ENCODE data around the gene TULP3.
A peak's percentile ranks its signal among the peaks of the same experiment; 100 is the strongest.

Gene TULP3

DNA sequence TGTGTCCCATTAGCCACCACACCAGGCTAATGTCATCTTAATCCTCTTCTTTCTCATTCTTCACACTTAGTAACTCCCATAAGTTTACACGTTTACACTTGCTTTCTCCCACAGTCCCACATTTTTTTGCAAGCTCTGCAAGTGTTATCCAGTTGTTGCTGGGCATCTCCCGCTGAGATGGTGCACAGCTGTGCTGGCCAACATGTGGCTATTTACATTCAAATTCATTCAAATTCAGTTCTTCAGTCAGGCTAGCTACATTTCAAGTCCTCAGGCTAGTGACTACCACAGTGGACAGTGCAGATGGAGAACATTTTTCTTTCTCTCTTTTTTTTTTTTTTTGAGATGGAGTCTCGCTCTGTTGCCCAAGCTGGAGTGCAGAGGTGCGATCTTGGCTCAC lies 58.7 kb downstream of the TULP3 start:
- TF ChIP-seq, protein P1, sequence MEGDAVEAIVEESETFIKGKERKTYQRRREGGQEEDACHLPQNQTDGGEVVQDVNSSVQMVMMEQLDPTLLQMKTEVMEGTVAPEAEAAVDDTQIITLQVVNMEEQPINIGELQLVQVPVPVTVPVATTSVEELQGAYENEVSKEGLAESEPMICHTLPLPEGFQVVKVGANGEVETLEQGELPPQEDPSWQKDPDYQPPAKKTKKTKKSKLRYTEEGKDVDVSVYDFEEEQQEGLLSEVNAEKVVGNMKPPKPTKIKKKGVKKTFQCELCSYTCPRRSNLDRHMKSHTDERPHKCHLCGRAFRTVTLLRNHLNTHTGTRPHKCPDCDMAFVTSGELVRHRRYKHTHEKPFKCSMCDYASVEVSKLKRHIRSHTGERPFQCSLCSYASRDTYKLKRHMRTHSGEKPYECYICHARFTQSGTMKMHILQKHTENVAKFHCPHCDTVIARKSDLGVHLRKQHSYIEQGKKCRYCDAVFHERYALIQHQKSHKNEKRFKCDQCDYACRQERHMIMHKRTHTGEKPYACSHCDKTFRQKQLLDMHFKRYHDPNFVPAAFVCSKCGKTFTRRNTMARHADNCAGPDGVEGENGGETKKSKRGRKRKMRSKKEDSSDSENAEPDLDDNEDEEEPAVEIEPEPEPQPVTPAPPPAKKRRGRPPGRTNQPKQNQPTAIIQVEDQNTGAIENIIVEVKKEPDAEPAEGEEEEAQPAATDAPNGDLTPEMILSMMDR (IDR thresholded peaks at IDR 0.05; ENCODE audit: low read depth, low read length) = no peak
- in situ Hi-C loops (cut with HindIII; ENCODE audit: low sequenced_read_pairs) = no loop called here

DNA sequence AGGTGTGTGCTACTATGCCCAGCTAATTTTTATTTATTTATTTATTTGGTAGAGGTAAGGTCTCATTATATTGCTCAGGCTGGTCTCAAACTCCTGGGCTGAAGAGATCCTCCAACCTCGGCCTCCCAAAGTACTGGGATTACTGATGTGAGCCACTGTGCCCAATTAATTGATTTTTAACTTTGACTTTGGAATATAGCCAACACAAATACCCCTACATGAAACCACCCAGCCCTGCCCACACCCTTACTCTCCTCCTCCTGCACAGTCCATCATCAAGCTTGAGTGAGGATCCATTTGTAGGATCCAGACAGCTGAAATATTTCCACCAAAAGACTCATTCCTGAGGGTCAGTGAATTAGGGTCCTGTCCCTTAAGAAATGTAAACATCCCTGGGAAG lies 65.2 kb downstream of the TULP3 start:
- in situ Hi-C loops (cut with HindIII; ENCODE audit: low sequenced_read_pairs) = no loop called here
- no peak for DNase-seq (ENCODE audit: low read depth, low spot score)
- TF ChIP-seq, protein P1 (IDR thresholded peaks at IDR 0.05; ENCODE audit: low read depth, low read length) = no peak
- no peak overlapping the region for H3K4me3 ChIP-seq (ENCODE audit: low read depth, low read length)

More for the DNA sequence above, 58.7 kb downstream of the TULP3 start:
- H3K4me3 ChIP-seq (ENCODE audit: low read depth, low read length) = no peak overlapping the region
- no peak for DNase-seq (ENCODE audit: low read depth, low spot score)

DNA sequence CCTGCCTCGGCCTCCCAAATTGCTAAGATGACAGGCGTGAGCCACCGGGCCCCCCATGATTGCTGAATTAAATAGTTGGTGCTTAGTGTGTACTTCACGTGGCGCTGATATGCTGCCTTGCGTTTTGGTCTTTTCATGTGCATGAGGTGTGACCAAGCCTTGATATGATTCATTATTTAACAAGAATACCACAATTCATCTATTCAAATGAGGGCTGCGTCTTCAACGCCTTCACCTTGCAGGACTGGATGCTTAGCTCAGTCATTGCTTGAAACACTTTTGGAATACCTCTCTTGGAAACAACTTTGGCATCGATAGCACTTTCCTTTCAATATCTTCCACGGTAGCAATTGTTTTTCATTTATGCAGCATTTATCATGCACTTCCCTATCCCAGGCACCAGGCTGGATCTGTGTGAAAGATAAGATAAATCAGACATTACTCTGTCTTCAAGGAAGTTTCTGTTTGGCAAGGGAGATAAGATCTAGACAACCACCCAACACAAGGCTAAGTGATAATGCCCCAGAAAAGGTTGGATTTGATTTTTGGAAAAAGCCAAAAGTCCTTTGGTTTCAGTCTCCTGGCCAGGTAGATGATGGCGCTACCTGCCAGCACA lies 67.2 kb downstream of the TULP3 start:
- H3K4me3 ChIP-seq (ENCODE audit: low read depth, low read length) = peak overlapping the region; percentile 58
- DNase-seq (ENCODE audit: low read depth, low spot score) = peak; percentile 17
- in situ Hi-C loops (cut with HindIII; ENCODE audit: low sequenced_read_pairs) = no loop called here
- TF ChIP-seq, protein P1 (IDR thresholded peaks at IDR 0.05; ENCODE audit: low read depth, low read length) = no peak

DNA sequence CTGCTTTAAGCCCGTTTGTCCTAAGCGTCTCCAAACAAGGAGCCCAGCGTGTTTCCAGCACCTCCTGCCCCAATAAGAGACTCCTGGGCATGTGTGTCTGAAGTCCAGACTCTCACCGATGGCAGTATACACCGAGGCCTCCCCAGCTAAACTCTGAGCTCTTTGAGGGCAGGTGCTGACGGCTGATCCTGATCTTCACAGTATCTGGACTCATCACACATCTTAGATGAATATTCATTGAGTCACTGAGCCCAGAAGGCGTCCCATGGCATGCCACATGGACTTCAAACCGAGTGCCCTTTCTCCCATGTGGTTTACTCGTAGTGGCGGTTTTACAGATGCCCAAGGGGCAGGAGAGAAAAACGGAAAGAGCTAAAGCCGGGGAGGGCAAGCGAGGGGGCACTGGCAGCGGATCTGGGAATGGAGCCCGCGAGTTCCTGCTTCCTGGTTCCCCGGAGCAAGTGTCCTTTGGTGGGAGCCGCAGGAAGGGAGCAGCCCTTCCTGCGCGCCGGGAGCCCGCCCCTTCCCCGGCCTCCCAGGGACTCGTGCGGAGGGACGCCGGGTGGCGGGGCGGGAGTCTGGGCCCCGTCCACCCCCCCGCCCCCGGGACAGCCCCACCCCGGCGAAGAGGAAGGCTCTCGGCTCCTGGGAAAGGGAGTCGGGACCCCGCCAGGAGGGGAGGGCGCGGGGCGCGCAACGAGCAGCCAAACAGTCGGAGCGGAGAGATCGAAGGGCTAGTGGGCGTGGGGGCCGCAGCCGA lies 67.9 kb downstream of the TULP3 start:
- in situ Hi-C loops (cut with HindIII; ENCODE audit: low sequenced_read_pairs) = no loop called here
- TF ChIP-seq, protein P1 (IDR thresholded peaks at IDR 0.05; ENCODE audit: low read depth, low read length) = no peak
- peak overlapping the region; percentile 58 for H3K4me3 ChIP-seq (ENCODE audit: low read depth, low read length)
- DNase-seq (ENCODE audit: low read depth, low spot score) = peak; percentile 71

DNA sequence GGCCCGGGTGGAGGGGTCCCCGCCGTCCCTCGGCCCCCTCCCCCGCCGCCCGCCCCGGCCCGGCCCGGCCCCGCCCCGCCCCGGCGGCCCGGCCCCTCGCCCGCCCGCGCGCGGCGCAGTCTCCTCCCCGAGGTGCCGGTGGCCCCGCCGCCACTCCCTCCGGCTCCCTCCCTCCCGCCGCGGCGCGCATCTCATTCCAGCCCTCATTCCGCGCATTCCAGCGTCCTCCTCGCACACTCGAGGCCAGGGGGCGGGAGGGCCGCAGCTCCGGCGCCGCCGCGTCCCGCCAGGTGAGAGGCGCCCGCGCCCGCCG lies 68.5 kb downstream of the TULP3 start, which contains the start of gene TEAD4:
TEAD4 (plus strand) TSS at position 206 of the 313 bp plus-strand sequence.
- TF ChIP-seq, protein P1 (IDR thresholded peaks at IDR 0.05; ENCODE audit: low read depth, low read length) = no peak
- H3K4me3 ChIP-seq (ENCODE audit: low read depth, low read length) = peak within 1 kb of the TSS; percentile 58
- DNase-seq (ENCODE audit: low read depth, low spot score) = peak; percentile 74
- in situ Hi-C loops (cut with HindIII; ENCODE audit: low sequenced_read_pairs) = no loop called here

DNA sequence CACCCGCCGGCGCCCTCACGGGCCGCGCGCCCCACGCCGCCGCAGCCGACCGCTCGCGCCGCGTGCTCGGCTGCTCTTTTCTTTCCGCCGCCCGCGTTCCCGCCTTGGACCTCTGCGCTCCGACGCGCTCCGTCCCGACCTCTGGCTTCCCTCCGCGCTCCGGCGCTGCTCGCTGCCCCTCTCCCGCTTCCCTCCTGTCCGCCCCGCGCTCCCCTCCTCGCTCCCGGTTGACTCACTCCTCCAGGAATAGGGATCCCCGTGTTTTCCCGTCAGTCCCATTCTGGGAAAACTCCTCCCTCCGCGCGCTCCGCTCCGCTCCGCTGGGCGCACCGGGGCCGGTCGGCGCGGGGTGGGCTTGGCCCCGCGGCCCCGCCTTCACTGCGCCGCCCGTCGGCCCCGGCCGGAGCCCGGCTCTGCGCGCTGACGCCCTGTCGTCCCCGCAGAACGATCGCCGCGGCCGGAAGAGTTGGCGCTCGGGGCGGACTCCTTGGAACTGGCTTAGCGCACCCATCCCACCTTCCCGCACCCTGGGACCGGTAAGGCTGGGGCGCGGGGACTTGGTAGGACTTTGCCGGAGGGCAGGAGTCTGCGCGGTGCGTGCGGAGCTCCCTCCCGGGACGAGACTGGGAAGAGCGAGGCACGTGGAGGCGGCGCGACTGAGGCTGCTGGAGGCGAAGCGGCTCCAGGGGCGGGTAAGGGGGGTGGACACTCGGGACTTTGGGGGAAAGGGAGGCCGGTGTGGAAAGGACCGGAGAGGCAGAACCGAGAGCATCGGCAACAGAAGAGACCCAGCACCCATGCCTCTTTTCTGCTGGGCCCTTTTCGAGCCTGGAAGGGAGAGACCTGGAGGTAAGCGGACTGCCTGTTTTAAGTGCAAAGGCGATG lies 69.1 kb downstream of the TULP3 start:
- in situ Hi-C loops (cut with HindIII; ENCODE audit: low sequenced_read_pairs) = no loop called here
- TF ChIP-seq, protein P1 (IDR thresholded peaks at IDR 0.05; ENCODE audit: low read depth, low read length) = no peak
- DNase-seq (ENCODE audit: low read depth, low spot score) = peak; percentile 62
- peak overlapping the region; percentile 58 for H3K4me3 ChIP-seq (ENCODE audit: low read depth, low read length)

Data from astrocyte of the spinal cord (primary cell).